Activated T-cell treated with anti-CD3 and anti-CD28 coated beads, Interleukin-2, amount 50 U/mL, for 24 hours (primary cell): ENCODE results near the gene MROH2B.

Source experiments
- DNase-seq: peaks from one replicate; pipeline ENCODE4 v3.0.0-alpha.2; 2020
- H3K27ac Mint-ChIP-seq: 2 replicates; pipeline ENCODE4 v1.8.0; 2020; ENCODE audit warnings: mild to moderate bottlenecking, mixed read lengths
- H3K27me3 Mint-ChIP-seq: 2 replicates; pipeline ENCODE4 v1.8.0; 2020; ENCODE audit warnings: mixed read lengths
- H3K36me3 Mint-ChIP-seq: 2 replicates; pipeline ENCODE4 v1.8.0; 2020; ENCODE audit warnings: low read depth, mixed read lengths
- H3K4me1 Mint-ChIP-seq: 2 replicates; pipeline ENCODE4 v1.8.0; 2020; ENCODE audit warnings: low read depth, mixed read lengths
- H3K4me3 Mint-ChIP-seq: 2 replicates; pipeline ENCODE4 v1.8.0; 2020; ENCODE audit warnings: mild to moderate bottlenecking, moderate library complexity, mixed read lengths
- H3K9me3 Mint-ChIP-seq: 2 replicates; pipeline ENCODE4 v1.8.0; 2020; ENCODE audit warnings: mixed read lengths

Gene MROH2B

GRCh38 chr5:40999142-40999541, 72.0 kb downstream of the MROH2B start:
- Mint-ChIP-seq H3K9me3 (no peaks in the 10 kb centered on the region), H3K27me3 (no peaks in the 10 kb centered on the region), H3K27ac (no peak overlapping the region), H3K36me3 (no peaks in the 10 kb centered on the region), H3K4me3 (no peak overlapping the region), H3K4me1 (no peaks in the 10 kb centered on the region)
- DNase-seq, result no peak

DNA sequence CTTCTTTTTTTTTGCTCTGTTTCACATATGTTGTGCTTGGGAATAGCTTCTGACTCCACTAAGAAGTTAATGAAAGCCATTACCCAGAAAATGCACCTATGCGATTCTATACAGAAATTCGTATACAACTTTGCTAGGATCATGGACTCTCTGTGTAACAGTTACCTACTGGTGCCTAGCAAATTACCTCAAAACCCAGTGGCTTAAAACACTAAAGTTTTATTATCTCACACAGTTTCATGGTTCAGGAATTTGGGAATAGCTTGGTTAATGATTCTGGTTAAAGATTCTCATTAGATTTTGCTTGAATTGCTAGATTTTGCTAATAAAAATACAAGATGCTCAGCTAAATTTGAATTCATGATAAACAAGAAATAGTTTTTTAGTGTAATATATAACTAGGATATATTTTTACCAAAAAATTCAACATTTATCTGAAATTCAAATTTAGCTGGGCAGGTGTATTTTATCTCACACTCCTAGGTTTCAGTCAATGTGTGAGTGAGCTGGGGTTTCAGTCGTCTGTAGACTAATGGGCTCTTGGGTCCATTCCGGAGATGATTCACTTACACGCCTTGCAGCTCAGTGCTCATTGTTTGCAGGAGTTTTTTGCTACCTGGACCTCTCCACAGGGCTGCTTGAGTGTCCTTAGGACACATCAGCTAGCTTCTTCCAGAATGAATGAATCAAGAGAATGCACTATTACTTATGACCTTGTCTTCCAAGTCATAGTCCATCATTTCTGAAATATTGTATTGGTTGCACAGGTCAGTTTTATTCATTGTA, 75.1 kb downstream of the MROH2B start:
- Mint-ChIP-seq H3K4me3 (no peak overlapping the region), H3K27me3 (no peaks in the 10 kb centered on the region), H3K9me3 (no peaks in the 10 kb centered on the region), H3K36me3 (no peaks in the 10 kb centered on the region), H3K27ac (no peak overlapping the region), H3K4me1 (no peaks in the 10 kb centered on the region)
- no peak for DNase-seq

GRCh38 chr5:40991981-40992559, 79.1 kb downstream of the MROH2B start:
- Mint-ChIP-seq H3K36me3 (no peaks in the 10 kb centered on the region), H3K4me1 (no peaks in the 10 kb centered on the region), H3K4me3 (no peak overlapping the region), H3K27me3 (no peaks in the 10 kb centered on the region), H3K27ac (no peak overlapping the region), H3K9me3 (peaks cover under 1% of the 10 kb centered on the region)
- DNase-seq, result no peak

DNA sequence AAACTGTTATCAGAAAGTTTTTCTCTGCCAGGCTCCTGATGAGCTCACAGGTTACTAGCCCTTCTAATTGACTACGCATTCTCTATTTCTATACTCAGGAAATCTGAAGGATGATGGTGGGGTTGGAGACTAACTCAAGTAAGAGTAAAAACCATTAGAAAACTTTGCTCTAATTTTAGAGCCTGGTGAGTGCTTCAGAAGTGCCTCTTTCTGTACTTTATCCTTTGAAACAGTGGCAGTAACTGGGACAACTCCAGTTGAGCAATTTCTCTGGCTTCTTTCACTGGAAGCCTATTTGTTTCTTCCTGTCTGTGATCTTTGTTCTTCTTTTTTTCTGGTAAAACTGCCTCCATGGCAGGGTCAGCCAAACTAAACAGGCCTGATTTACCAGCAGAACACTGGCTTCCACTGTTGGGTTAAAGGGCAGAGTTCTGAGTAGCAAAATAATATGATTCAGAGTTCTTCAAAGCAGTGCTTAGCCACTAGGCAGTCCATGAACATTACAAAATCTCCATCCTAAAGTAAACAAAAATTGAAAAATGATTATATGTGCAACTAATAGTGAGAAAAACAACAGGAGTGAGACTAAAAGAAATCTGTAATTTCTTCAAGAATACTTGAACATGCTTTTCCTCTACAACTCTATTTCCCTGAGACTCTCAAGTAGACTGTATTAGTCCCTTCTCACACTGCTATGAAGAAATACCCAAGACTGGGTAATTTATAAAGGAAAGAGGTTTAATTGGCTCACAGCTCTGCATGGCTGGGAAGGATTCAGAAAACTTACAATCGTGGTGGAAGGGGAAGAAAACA, 79.8 kb downstream of the MROH2B start:
- Mint-ChIP-seq H3K9me3 (peaks cover 2% of the 10 kb centered on the region), H3K4me3 (no peak overlapping the region), H3K27ac (no peak overlapping the region), H3K4me1 (no peaks in the 10 kb centered on the region), H3K27me3 (no peaks in the 10 kb centered on the region), H3K36me3 (no peaks in the 10 kb centered on the region)
- DNase-seq, result no peak

GRCh38 chr5:40988746-40989510, 82.2 kb downstream of the MROH2B start:
- DNase-seq, result no peak
- no peak overlapping the region for H3K4me3 Mint-ChIP-seq
- H3K9me3 Mint-ChIP-seq, result peaks cover 2% of the 10 kb centered on the region
- no peaks in the 10 kb centered on the region for H3K4me1 Mint-ChIP-seq
- H3K27ac Mint-ChIP-seq, result no peak overlapping the region
- H3K36me3 Mint-ChIP-seq, result no peaks in the 10 kb centered on the region
- H3K27me3 Mint-ChIP-seq, result peaks cover 3% of the 10 kb centered on the region

DNA sequence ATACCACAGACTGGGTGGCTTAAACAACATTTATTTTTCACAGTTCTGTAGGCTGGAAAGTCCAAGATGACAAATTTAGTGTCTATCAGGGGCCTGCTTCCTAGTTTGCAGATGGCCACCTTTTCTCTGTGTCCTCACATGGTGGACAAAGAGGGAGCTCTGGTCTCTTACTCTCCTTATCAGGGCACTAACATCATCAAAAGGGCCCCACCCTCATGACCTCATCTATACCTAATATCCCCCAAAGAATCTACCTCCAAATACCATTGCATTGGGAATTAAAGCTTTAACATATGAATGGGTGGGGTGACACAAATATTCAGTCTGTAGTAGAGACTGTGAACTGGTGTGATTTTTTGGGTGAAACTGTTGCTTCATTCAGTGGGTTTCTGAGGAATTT, 83.8 kb downstream of the MROH2B start:
- Mint-ChIP-seq H3K4me3 (no peak overlapping the region), H3K9me3 (peaks cover 2% of the 10 kb centered on the region), H3K4me1 (no peaks in the 10 kb centered on the region), H3K27me3 (peaks cover 3% of the 10 kb centered on the region), H3K36me3 (no peaks in the 10 kb centered on the region), H3K27ac (no peak overlapping the region)
- no peak for DNase-seq

DNA sequence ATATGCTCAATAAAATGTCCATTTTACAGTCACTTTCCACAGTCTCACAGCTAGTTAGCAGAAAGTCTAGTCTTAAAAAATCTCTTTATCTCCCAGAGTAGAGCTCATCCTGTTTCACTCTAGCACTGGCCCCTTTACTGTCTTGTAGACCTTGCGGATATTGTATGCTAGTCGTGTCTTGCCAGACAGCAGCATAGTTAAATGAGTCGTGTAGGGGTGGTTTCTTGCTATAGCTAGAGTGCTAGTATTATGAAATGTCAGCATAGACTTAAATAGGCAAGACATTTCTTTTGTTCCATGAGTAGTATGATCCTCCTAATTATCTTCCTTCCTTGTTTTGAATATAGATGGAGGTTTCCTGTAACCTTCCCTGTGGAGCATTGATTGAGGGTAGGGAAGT, 84.5 kb downstream of the MROH2B start:
- Mint-ChIP-seq H3K27ac (no peak overlapping the region), H3K27me3 (peaks cover 3% of the 10 kb centered on the region), H3K4me1 (no peaks in the 10 kb centered on the region), H3K4me3 (no peak overlapping the region), H3K36me3 (no peaks in the 10 kb centered on the region), H3K9me3 (peaks cover 2% of the 10 kb centered on the region)
- DNase-seq, result no peak

DNA sequence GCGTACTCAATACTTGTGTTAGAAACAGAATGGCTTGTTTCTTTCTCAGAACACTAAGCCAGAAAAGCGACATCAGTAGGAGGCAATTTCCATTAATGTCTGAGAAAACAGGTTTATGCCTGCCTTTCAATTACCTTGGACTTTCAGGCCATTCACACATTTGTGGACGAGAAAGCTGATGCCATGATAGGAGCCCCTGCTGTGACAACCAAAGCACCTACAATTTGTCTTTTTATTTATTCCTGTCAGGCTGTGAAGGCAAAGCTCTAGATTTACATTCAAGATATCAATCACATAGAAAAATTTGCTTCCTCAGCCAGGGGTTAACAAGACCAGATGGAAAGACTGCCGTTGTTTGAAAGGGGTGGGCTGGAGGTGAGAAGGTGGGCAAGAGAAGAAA, 85.6 kb downstream of the MROH2B start:
- H3K4me1 Mint-ChIP-seq, result no peaks in the 10 kb centered on the region
- H3K36me3 Mint-ChIP-seq, result no peaks in the 10 kb centered on the region
- peaks cover 9% of the 10 kb centered on the region for H3K27me3 Mint-ChIP-seq
- no peak overlapping the region for H3K4me3 Mint-ChIP-seq
- H3K27ac Mint-ChIP-seq, result no peak overlapping the region
- peaks cover 2% of the 10 kb centered on the region for H3K9me3 Mint-ChIP-seq
- DNase-seq, result no peak

DNA sequence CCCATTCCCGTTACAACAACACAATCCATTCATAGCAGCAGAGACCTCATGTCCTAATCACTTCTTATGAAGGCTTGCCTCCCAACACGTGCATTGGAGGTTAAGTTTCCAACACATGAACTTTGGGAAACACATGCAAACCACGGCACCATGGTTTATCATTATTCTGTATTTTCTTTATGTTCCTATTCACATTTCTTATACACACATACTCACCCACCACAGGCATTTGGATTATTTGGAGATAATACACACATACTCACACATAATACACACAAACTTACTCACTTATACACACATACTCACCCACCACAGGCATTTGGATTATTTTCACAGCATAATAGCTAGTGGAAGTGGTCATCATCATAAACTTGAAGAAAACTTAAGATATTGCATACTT, 86.3 kb downstream of the MROH2B start:
- H3K4me3 Mint-ChIP-seq, result no peak overlapping the region
- H3K4me1 Mint-ChIP-seq, result no peaks in the 10 kb centered on the region
- H3K9me3 Mint-ChIP-seq, result peaks cover 2% of the 10 kb centered on the region
- H3K36me3 Mint-ChIP-seq, result no peaks in the 10 kb centered on the region
- H3K27ac Mint-ChIP-seq, result no peak overlapping the region
- H3K27me3 Mint-ChIP-seq, result peaks cover 9% of the 10 kb centered on the region
- DNase-seq, result no peak

GRCh38 chr5:40983781-40984180, 87.4 kb downstream of the MROH2B start:
- no peak overlapping the region for H3K27ac Mint-ChIP-seq
- peaks cover 9% of the 10 kb centered on the region for H3K27me3 Mint-ChIP-seq
- H3K4me1 Mint-ChIP-seq, result no peaks in the 10 kb centered on the region
- no peak overlapping the region for H3K4me3 Mint-ChIP-seq
- peaks cover 2% of the 10 kb centered on the region for H3K9me3 Mint-ChIP-seq
- H3K36me3 Mint-ChIP-seq, result no peaks in the 10 kb centered on the region
- no peak for DNase-seq

DNA sequence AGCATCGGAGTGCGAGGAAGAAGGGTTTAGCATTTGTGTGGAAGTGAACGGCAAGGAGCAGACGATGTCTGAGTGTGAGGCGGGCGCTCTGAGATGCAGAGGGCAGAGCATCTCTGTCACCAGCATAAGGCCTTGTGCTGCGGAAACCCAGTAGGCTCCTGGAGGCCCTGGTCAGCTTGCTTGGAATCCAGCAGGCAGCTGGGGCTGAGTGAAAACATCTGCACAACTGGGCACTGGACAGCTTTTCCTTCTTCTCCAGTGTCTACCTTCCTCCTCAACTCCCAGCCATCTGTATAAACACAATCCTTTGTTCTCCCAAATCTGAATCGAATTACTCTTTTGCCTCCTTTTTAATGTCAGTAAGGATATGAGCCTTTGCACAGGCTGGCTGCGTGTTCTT, 89.7 kb downstream of the MROH2B start:
- Mint-ChIP-seq H3K27ac (no peak overlapping the region), H3K9me3 (no peaks in the 10 kb centered on the region), H3K36me3 (no peaks in the 10 kb centered on the region), H3K27me3 (peaks cover 9% of the 10 kb centered on the region), H3K4me3 (no peak overlapping the region), H3K4me1 (no peaks in the 10 kb centered on the region)
- no peak for DNase-seq

GRCh38 chr5:40976836-40977235, 94.3 kb downstream of the MROH2B start:
- Mint-ChIP-seq H3K27me3 (peaks cover 6% of the 10 kb centered on the region), H3K36me3 (no peaks in the 10 kb centered on the region)

GRCh38 chr5:40976041-40976440, 95.1 kb downstream of the MROH2B start:
- no peak for DNase-seq
- Mint-ChIP-seq H3K27ac (no peak overlapping the region), H3K9me3 (no peaks in the 10 kb centered on the region), H3K27me3 (peaks cover 10% of the 10 kb centered on the region), H3K4me3 (no peak overlapping the region), H3K36me3 (no peaks in the 10 kb centered on the region), H3K4me1 (no peaks in the 10 kb centered on the region)

More at GRCh38 chr5:40976836-40977235, 94.3 kb downstream of the MROH2B start:
- no peak overlapping the region for H3K4me3 Mint-ChIP-seq
- no peaks in the 10 kb centered on the region for H3K9me3 Mint-ChIP-seq
- no peak for DNase-seq
- H3K4me1 Mint-ChIP-seq, result no peaks in the 10 kb centered on the region
- no peak overlapping the region for H3K27ac Mint-ChIP-seq

DNA sequence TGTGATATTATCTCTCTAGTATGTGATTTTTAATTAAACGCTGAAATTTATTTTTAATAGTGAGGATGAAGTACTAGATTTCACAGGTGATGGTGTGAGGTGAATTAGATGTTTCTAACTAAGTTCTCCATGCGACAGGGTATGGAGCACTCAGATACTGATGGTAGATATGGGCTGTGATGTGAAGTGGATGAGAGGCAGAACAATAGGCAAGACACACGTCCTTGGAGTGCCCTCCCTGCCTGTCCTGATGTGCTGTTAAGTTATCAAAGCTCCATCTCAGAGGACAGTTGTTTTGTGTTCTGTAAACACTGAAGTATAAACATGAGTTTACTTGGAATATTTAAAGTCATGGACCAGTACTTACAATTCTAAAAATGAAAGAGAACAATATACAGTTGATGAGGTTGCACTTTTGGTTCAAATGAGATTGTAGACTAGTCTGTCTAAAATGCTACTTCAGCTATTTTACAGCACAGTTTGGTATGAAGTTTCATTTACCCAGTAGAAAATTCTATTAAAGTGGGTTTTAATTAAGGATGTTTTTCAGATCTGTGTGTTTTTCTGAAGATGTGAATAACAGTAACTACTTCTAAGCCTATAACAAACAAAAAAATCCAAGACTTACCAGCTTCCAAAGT, 97.7 kb downstream of the MROH2B start:
- Mint-ChIP-seq H3K4me3 (no peak overlapping the region), H3K27me3 (peaks cover 6% of the 10 kb centered on the region), H3K36me3 (no peaks in the 10 kb centered on the region), H3K27ac (no peak overlapping the region), H3K9me3 (no peaks in the 10 kb centered on the region), H3K4me1 (no peaks in the 10 kb centered on the region)
- DNase-seq, result no peak
